ENCODE data around the gene CEP85L. TPM values are rescaled to one million over a fixed set of nuclear protein-coding genes. Genes with fewer than 3 reads are reported as not detected.

Gene CEP85L
- total and polyA plus RNA-seq, 10 donors: 6.3 to 46.5 (median 30.7) TPM

DNA sequence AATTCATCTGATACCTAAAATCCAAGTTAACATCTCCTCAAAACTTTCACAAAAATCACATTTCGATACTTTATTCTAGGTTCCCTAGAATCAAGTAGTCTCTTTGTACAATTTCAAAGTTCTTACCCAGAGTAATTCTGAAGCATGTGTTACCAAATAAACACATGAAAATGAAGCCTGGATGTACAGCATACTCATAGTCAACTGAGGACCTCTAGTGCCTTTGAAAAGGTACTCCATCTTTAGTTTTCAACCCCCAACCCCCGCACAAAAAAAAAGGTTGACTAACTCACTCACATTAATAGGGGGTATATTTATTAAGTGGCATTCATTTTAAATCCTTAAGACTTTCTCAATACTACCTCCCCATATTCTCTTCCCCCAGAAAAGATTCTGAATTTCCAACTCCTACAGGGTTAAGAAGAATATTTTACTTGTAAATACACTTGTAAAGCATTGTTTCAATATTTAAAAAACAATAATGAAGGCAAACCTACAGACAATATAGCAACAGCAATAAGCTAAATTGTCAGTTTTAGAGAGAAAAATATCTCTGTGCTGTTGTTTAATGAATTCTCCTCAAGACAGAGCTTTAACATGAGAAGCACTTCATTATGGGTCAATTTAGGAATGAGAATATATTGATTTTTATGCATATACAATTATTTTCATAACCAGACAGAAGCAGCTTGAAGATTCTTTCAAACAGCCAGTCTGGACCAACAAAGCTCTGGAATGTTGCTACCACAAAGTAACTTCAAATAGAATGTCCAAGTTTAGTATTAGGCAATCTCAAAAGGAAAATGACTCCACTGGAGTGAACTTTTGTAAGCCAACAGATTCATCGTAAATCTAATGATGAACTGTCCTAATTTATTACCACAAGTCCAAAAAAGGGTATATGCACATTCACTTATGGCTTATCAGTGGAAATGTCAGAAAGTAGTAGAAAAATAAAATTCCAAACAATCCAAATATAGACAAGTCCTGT, 100.0 kb downstream of the CEP85L start:
- 31 to 46% (median 43%) methylated on average over 3 of the region's 3 CpGs for WGBS, 5 donors
- Histone ChIP-seq H3K27ac (no peak overlapping the region), H3K4me3 (no peak overlapping the region), H3K9me3 (no peaks in the 10 kb centered on the region), H3K4me1 (peaks cover 0 to 48% (median 5%) of the 10 kb centered on the region in 6 donors), H3K36me3 (peaks cover 0 to 6% (median 0%) of the 10 kb centered on the region in 6 donors), H3K27me3 (replicated peaks in 1 of 7) (no peaks in the 10 kb centered on the region)
- TF ChIP-seq, protein P1, sequence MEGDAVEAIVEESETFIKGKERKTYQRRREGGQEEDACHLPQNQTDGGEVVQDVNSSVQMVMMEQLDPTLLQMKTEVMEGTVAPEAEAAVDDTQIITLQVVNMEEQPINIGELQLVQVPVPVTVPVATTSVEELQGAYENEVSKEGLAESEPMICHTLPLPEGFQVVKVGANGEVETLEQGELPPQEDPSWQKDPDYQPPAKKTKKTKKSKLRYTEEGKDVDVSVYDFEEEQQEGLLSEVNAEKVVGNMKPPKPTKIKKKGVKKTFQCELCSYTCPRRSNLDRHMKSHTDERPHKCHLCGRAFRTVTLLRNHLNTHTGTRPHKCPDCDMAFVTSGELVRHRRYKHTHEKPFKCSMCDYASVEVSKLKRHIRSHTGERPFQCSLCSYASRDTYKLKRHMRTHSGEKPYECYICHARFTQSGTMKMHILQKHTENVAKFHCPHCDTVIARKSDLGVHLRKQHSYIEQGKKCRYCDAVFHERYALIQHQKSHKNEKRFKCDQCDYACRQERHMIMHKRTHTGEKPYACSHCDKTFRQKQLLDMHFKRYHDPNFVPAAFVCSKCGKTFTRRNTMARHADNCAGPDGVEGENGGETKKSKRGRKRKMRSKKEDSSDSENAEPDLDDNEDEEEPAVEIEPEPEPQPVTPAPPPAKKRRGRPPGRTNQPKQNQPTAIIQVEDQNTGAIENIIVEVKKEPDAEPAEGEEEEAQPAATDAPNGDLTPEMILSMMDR (IDR thresholded peaks at IDR 0.05 in 8 of 11, conservative IDR thresholded peaks at IDR 0.05 in 3 of 11): peak in 9 of 11 experiments; percentile 13 to 64 (median 47)
- no peak for TF ChIP-seq POLR2A (IDR thresholded peaks at IDR 0.05)
- TF ChIP-seq POLR2AphosphoS5 (IDR thresholded peaks at IDR 0.05): no peak
- intact Hi-C loops (cut with DNase I; ENCODE audit: low total_unique reads): loop anchor here (10.0 kb wide), 1 partner anchor 267 kb away; no protein-coding TSS in a partner anchor
- no peak for DNase-seq

DNA sequence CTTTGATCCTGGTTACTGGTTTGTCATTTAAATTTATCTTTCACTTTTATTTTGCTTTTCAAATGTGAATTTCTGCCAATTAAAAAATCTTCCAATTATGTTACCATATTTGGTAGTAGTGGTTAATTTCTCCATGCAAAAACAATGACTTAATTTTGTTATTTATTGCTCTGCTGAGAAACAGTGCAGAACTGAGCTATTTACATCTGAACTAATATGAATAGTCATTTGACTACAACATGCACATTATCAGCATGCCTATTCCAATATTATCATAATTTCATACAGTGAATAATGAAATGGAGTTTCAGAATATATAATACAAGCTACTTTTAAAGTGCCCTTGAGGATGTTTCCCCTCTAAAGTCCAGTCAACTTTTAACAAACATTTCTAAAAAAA, 102.8 kb downstream of the CEP85L start:
- Histone ChIP-seq H3K27ac (no peak overlapping the region), H3K4me3 (no peak overlapping the region), H3K36me3 (no peaks in the 10 kb centered on the region), H3K4me1 (peaks cover 0 to 46% (median 5%) of the 10 kb centered on the region in 6 donors), H3K27me3 (replicated peaks in 1 of 7) (no peaks in the 10 kb centered on the region), H3K9me3 (no peaks in the 10 kb centered on the region)
- DNase-seq: no peak
- intact Hi-C loops (cut with DNase I; ENCODE audit: low total_unique reads): no loop called here
- TF ChIP-seq POLR2A (IDR thresholded peaks at IDR 0.05) (no peak), POLR2AphosphoS5 (IDR thresholded peaks at IDR 0.05) (no peak)
- TF ChIP-seq, protein P1 (IDR thresholded peaks at IDR 0.05 in 8 of 11, conservative IDR thresholded peaks at IDR 0.05 in 3 of 11): no peak

DNA sequence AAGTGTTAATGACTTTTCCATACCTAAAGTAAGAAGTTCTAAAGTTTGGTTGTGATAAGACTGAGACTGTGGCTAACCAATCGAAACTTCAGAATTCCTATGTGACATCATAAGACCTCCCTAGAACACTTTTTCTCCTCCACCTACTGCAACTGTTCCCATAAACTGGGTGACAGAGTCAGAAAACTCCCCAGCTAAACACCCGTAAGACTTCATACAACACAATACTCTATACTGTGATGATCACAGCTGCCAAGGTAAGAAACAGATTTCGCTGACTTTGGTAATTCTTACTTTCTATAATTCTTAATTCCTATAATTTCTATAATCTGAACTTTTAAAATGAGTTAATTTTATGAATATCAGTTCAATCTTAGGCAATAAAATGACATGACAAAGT, 103.3 kb downstream of the CEP85L start, which contains the start of gene PLN:
TSS of gene PLN (plus strand) at position 161 of the 400 bp plus-strand sequence. CDS start 10,626 bp downstream, outside the sequence.
- WGBS, 5 donors: 87 to 96% (median 92%) methylated on average over 3 of the region's 3 CpGs
- H3K4me3 ChIP-seq: no peak within 1 kb of the TSS
- no peak for DNase-seq
- peak within 1 kb of the TSS in 1 of 8 donors; percentile 20 for H3K27ac ChIP-seq
- H3K36me3 ChIP-seq: no peaks in the 10 kb centered on the region
- H3K9me3 ChIP-seq: no peaks in the 10 kb centered on the region
- TF ChIP-seq POLR2A (IDR thresholded peaks at IDR 0.05) (no peak), POLR2AphosphoS5 (IDR thresholded peaks at IDR 0.05) (no peak)
- TF ChIP-seq, protein P1 (IDR thresholded peaks at IDR 0.05 in 8 of 11, conservative IDR thresholded peaks at IDR 0.05 in 3 of 11): no peak
- intact Hi-C loops (cut with DNase I; ENCODE audit: low total_unique reads): no loop called here
- no peaks in the 10 kb centered on the region for H3K27me3 ChIP-seq (replicated peaks in 1 of 7)
- peaks cover 0 to 41% (median 5%) of the 10 kb centered on the region in 6 donors for H3K4me1 ChIP-seq

DNA sequence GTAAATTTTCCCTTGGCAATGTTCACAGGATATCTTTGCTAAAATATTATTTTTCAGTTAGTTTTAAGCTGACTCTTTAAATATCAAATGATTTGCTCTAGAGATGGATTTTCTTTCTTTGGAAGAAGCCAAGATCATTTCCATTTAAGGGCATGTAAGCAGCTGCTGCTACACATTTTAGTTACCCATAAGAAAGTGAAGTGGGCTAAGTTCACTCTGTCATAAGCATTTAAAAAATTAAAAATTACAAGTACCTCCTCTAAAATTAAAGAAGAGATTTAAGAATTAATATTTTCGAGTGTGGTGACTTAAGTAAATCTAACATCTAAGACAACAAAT, 104.5 kb downstream of the CEP85L start:
- no peak for DNase-seq
- H3K27ac ChIP-seq: no peak overlapping the region
- TF ChIP-seq POLR2AphosphoS5 (IDR thresholded peaks at IDR 0.05): no peak
- TF ChIP-seq POLR2A (IDR thresholded peaks at IDR 0.05): no peak
- TF ChIP-seq, protein P1 (IDR thresholded peaks at IDR 0.05 in 8 of 11, conservative IDR thresholded peaks at IDR 0.05 in 3 of 11): no peak
- H3K4me3 ChIP-seq: no peak overlapping the region
- H3K36me3 ChIP-seq: no peaks in the 10 kb centered on the region
- no peaks in the 10 kb centered on the region for H3K27me3 ChIP-seq (replicated peaks in 1 of 7)
- 73 to 89% (median 82%) methylated on average over 1 of the region's 1 CpG for WGBS, 5 donors
- peaks cover 0 to 29% (median 5%) of the 10 kb centered on the region in 6 donors for H3K4me1 ChIP-seq
- intact Hi-C loops (cut with DNase I; ENCODE audit: low total_unique reads): no loop called here
- no peaks in the 10 kb centered on the region for H3K9me3 ChIP-seq
